Measurements from ENCODE around the gene RNFT2. TPM values are rescaled to one million over a fixed set of nuclear protein-coding genes. Genes with fewer than 3 reads are reported as not detected.

Gene RNFT2
- total RNA-seq, 2 donors from 2014 or later = 0.32 to 4.7 TPM

DNA sequence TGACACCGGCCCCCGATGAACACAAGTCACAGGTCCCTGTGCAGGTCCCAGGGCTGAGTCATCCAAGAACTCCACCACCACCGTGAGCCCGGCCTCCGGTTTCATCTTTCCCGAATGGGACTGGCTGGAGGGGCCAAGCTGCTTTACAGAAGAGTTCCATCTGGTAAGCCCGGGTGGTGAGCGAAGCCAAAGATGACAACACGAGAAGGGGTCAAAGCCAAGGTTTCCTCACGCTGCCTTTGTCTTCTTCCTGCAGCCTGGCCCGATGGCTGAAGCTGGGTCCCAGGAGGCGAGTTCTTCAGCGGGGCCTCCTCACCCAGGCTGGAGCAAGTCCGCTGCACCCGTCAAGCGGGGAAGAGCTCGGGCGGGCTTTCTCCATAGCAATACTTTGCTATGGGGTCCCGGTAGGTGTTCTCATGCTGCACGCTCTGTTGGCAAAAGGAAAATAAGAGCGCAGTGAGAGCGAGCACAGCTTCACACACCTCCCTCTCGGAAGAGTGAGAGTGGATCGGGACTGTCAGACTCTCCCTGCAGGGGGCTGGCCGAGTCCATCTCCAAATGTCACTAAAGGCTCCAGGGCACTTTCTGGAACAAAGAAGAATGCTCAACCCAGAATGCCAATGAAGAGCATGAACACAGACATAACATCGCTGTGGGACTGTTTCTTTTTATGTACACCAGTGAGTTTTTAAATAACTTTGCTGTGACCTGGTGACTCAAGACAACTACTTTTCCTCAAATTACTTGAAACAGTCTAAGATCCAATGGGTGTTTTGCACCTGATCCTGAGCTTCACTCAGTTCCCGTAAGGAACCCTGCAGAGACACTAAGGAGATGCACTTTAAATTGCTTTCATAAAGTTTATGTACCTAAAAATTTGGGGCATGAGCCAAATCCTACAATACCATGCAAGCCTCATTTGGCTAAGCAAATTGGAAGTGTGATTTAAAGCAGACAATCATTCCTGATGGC, 20.4 kb upstream of the RNFT2 start:
- Histone ChIP-seq H3K9me3 (no peaks in the 10 kb centered on the region), H3K4me1 (replicated peaks) (no peaks in the 10 kb centered on the region), H3K36me3 (no peaks in the 10 kb centered on the region), H3K27ac (no peak overlapping the region), H3K4me3 (no peak overlapping the region), H3K27me3 (replicated peaks; ENCODE audit: insufficient read depth) (no peaks in the 10 kb centered on the region)
- no peak for TF ChIP-seq POLR2AphosphoS5 (IDR thresholded peaks at IDR 0.05)
- no peak for TF ChIP-seq POLR2A (IDR thresholded peaks at IDR 0.05)
- TF ChIP-seq, protein P1, sequence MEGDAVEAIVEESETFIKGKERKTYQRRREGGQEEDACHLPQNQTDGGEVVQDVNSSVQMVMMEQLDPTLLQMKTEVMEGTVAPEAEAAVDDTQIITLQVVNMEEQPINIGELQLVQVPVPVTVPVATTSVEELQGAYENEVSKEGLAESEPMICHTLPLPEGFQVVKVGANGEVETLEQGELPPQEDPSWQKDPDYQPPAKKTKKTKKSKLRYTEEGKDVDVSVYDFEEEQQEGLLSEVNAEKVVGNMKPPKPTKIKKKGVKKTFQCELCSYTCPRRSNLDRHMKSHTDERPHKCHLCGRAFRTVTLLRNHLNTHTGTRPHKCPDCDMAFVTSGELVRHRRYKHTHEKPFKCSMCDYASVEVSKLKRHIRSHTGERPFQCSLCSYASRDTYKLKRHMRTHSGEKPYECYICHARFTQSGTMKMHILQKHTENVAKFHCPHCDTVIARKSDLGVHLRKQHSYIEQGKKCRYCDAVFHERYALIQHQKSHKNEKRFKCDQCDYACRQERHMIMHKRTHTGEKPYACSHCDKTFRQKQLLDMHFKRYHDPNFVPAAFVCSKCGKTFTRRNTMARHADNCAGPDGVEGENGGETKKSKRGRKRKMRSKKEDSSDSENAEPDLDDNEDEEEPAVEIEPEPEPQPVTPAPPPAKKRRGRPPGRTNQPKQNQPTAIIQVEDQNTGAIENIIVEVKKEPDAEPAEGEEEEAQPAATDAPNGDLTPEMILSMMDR (IDR thresholded peaks at IDR 0.05) = no peak
- 66% methylated on average over 27 of the region's 27 CpGs for WGBS
- DNase-seq (ENCODE audit: low spot score) = no peak
- intact Hi-C loops (cut with DNase I) = loop anchor here (5.0 kb wide), 1 partner anchor 100 kb away; no protein-coding TSS in a partner anchor

DNA sequence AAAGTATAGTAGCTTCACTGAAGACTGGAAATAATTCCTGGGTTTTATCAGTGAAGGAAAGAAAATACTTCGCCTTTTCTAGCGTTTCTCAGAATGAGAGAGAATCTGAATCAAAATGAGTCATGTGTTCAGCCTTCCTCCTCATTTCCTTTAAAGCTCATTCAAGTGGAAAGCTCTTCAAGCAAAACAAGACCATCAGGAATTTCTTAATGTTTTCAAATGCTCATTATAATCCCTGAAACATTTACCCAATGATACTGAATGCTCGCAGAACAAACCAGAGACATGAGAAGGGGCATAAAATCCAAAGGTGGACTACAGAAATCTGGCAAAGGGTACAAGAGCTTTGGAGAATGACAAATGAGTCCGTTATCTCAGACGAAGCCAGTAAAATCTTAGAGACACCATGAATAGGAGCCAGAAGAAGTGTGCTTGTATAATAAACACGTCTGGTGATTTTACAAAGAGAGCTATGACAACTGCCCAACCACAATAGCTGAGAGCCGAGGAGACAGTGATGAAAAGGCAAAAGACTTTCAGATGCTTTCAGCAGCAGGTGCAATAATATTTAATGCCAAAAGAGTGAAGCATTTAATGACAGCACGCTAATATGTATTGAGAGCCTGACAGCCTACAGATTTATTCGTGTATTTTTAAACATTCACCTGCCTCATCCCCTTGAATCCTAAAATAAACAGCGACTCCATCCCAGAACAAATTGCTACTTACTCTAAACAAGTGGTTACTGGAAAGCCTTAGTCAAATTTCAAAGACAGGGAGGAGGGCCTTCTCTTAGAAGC, 19.3 kb upstream of the RNFT2 start:
- H3K27me3 ChIP-seq (replicated peaks; ENCODE audit: insufficient read depth) = no peaks in the 10 kb centered on the region
- DNase-seq (ENCODE audit: low spot score) = no peak
- intact Hi-C loops (cut with DNase I) = loop anchor here (5.0 kb wide), 1 partner anchor 98 kb away; no protein-coding TSS in a partner anchor
- H3K9me3 ChIP-seq = no peaks in the 10 kb centered on the region
- H3K4me1 ChIP-seq (replicated peaks) = no peaks in the 10 kb centered on the region
- WGBS = 38% methylated on average over 10 of the region's 10 CpGs
- no peak overlapping the region for H3K27ac ChIP-seq
- no peak overlapping the region for H3K4me3 ChIP-seq
- no peaks in the 10 kb centered on the region for H3K36me3 ChIP-seq
- TF ChIP-seq, protein P1 (IDR thresholded peaks at IDR 0.05) = no peak
- TF ChIP-seq POLR2A (IDR thresholded peaks at IDR 0.05) (no peak), POLR2AphosphoS5 (IDR thresholded peaks at IDR 0.05) (no peak)

DNA sequence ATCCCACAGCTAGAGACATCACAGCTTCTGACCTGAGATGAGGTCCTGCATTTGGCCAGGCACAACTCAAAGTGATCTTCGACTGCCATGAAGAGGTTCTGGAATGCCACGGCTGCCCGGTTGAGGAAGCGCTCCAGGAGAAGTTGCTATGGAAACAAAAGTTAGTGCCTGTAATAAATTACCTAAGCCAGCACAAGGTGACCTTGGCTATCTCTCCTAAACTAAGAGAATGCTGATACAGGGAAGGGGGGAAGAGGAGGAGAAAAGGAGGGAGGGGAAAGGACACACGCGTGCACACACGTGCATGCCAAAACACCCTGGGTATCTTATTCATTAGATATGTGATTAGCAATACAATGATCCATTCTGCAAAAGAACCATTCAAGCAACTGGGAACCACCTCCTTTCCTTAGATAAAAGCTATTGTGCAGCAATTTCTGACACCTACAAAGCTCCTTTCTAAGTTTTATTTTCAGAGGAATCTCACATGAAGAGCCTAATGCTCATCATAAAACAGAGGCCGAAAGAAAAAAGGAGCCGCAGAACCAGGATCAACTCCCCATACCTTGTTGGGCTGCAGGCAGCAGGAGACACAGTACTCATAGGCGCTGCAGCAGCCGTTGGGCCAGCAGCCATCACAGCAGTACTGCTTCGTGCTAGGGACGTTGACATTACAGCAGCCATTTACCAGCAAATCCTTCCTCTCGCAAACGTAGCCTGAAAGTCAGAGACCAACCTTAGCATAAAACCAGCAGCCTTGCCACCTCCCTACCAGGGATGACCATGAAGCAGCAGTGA, 18.2 kb upstream of the RNFT2 start:
- Histone ChIP-seq H3K4me1 (replicated peaks) (no peaks in the 10 kb centered on the region), H3K9me3 (no peaks in the 10 kb centered on the region), H3K36me3 (no peaks in the 10 kb centered on the region), H3K27me3 (replicated peaks; ENCODE audit: insufficient read depth) (no peaks in the 10 kb centered on the region), H3K4me3 (no peak overlapping the region), H3K27ac (no peak overlapping the region)
- TF ChIP-seq POLR2A (IDR thresholded peaks at IDR 0.05) = no peak
- TF ChIP-seq, protein P1 (IDR thresholded peaks at IDR 0.05) = no peak
- TF ChIP-seq POLR2AphosphoS5 (IDR thresholded peaks at IDR 0.05) = no peak
- 62% methylated on average over 15 of the region's 15 CpGs for WGBS
- DNase-seq (ENCODE audit: low spot score) = no peak
- intact Hi-C loops (cut with DNase I) = loop anchor here (5.0 kb wide), 1 partner anchor 97 kb away; no protein-coding TSS in a partner anchor

DNA sequence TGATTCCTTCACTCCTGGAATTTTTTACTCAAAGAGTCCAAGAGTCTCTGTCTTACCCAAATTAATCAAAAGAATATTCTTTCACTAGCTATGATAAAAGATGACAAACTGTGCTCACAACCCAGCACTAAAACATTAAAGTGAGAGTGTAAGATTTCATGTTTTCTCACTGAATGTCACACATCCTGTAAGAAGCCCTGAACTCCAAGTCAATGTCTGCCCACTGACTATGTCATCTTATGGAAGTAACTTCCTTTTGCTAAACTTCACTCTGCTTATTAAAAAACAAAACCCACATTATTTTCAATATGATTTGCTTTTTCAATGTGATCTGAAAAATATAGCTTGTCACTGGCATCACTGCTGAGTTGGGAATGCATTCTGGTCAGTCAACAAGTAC, 15.9 kb upstream of the RNFT2 start:
- H3K27ac ChIP-seq = no peak overlapping the region
- no peaks in the 10 kb centered on the region for H3K9me3 ChIP-seq
- TF ChIP-seq POLR2A (IDR thresholded peaks at IDR 0.05) (no peak), POLR2AphosphoS5 (IDR thresholded peaks at IDR 0.05) (no peak)
- TF ChIP-seq, protein P1 (IDR thresholded peaks at IDR 0.05) = no peak
- intact Hi-C loops (cut with DNase I) = no loop called here
- no peak overlapping the region for H3K4me3 ChIP-seq
- no peaks in the 10 kb centered on the region for H3K36me3 ChIP-seq
- no peaks in the 10 kb centered on the region for H3K27me3 ChIP-seq (replicated peaks; ENCODE audit: insufficient read depth)
- no peak for DNase-seq (ENCODE audit: low spot score)
- no peaks in the 10 kb centered on the region for H3K4me1 ChIP-seq (replicated peaks)
